Adrenal gland (tissue), 19 donors: Measurements from ENCODE around the gene DCAF12L1. TPM values are rescaled to one million over a fixed set of nuclear protein-coding genes. Genes with fewer than 3 reads are reported as not detected.

Experiments used
- DNase-seq, 7 donors: peaks; one replicate each; pipeline ENCODE4 v3.0.0-alpha.2; 2019 to 2020
- H3K27ac ChIP-seq, 5 donors: fragments of 200-600 bp; sonication (generic) in 4 of 5; 1 replicate in 3 of 5; 2 replicates in 2 of 5; pipeline versions ENCODE4 v1.5.1 to v1.8.0; 2016 to 2020; ENCODE audit warnings: mild to moderate bottlenecking in 1 of 5
- H3K27me3 ChIP-seq: fragments of 200-600 bp; 2 replicates; pipeline ENCODE4 v1.8.0; 2021
- H3K36me3 ChIP-seq, 2 donors: fragments of 200-600 bp; replicated peaks in 1 of 2; 1 replicate in 1 of 2; 2 replicates in 1 of 2; pipeline versions ENCODE4 v1.5.1 to v1.8.0; 2018 to 2022
- H3K4me1 ChIP-seq, 2 donors: fragments of 200-600 bp; replicated peaks in 1 of 2; 1 replicate in 1 of 2; 2 replicates in 1 of 2; pipeline versions ENCODE4 v1.5.1 to v1.8.0; 2018 to 2021
- H3K4me3 ChIP-seq, 4 donors: fragments of 200-600 bp; sonication (generic) in 3 of 4; one replicate each; pipeline ENCODE4 v1.5.1; 2016 to 2018
- H3K9me3 ChIP-seq, 3 donors: fragments of 200-600 bp; sonication (generic) in 1 of 3; replicated peaks in 1 of 3; 1 replicate in 2 of 3; 2 replicates in 1 of 3; pipeline versions ENCODE4 v1.5.1 to v1.8.0; 2016 to 2021
- POLR2A ChIP-seq, 2 donors: fragments of 450-650 bp; IDR thresholded peaks; one replicate each; pipeline ENCODE4 v1.6.1; 2017; ENCODE audit warnings: antibody characterized with exemption in 2 of 2, mild to moderate bottlenecking in 2 of 2, moderate library complexity in 1 of 2
- WGBS, 4 donors: extraction: QIAGEN DNeasy Blood & Tissue Kit in 2 of 4; methylation state at CpG; one replicate each; pipeline versions ENCODE4 v1.1.5 to v1.1.7; 2013 to 2017; 5-methylcytosine and 5-hydroxymethylcytosine counted together
- intact Hi-C, 2 donors: fragments of 100-400 bp; cut with DNase I; formaldehyde crosslinking; loops; one replicate each; pipeline versions ENCODE4 v1.14.1 to v1.15.0; 2022 to 2023
- long read RNA-seq, 10 donors: library from polyadenylated mRNA in 3 of 10; unstranded in 2 of 10; stranded (forward) in 1 of 10; transcript quantifications; one replicate each; pipeline ENCODE4 v2.0.0 and lab custom pipeline, GENCODE V29; 2021 to 2026
- polyA plus RNA-seq, 3 donors: library from polyadenylated mRNA; stranded (reverse); fragments of 200-250 nt in 2 of 3; fragments of 350-450 nt in 1 of 3; fragmentation: Illumina TruSeq in 1 of 3; extraction: RNeasy Lipid Tissue Mini Kit (QIAGEN cat#74804) in 1 of 3; gene quantifications; one replicate each; pipeline ENCODE4 v1.2.3, GENCODE V29; 2013 to 2014
- total RNA-seq, 9 donors: library from RNA; depleted of rRNA in 4 of 9; stranded (reverse); fragments of >200 nt in 4 of 9; fragments of 120-200 nt in 1 of 9; fragmentation: NEBNext Ultra II Directional in 1 of 9; extraction: Animal tissue kit (Norgen Biotek cat#: 25700) in 1 of 9; gene quantifications; one replicate each; pipeline versions ENCODE4 v1.1.0 to v1.2.4, GENCODE V29; 2013 to 2023
- TF ChIP-seq, protein P1 (sequence below), 6 experiments: fragments of 450-650 bp in 4 of 6; fragments of 200-600 bp in 2 of 6; sonication (generic) in 1 of 6; IDR thresholded peaks; 1 replicate in 5 of 6; 2 replicates in 1 of 6; pipeline versions ENCODE4 v1.5.1 to v1.8.0; 2016 to 2021; ENCODE audit warnings: antibody characterized with exemption in 6 of 6, mild to moderate bottlenecking in 2 of 6, moderate library complexity in 1 of 6
- donor health status: healthy with polysubstance abuse.
- donor health status: Bipolar disorder and iron deficiency.
- donor health status: DM: yes; HTN: yes; CAD: no.
- donor health status: DM: no; HTN: no; CAD: no.
- donor health status: DM: no; HTN: no; CAD: no.
- donor health status: DM: yes; HTN: yes; CAD: no.

Gene DCAF12L1
- under 1 TPM in 1 of 9 donors, not detected in 8; 0.06 TPM for total RNA-seq
- polyA plus RNA-seq, result under 1 TPM in 1 of 3 donors, not detected in 2; 0.08 TPM
- long read RNA-seq, donor 1, result 0 reads
- long read RNA-seq, donor 2, result 0 reads
- long read RNA-seq, donor 3, result 0 reads
- long read RNA-seq, donor 4, result 0 reads
- long read RNA-seq, donor 5, result 0 reads
- long read RNA-seq, donor 6, result 0 reads
- long read RNA-seq, donor 7, result 0 reads
- long read RNA-seq, donor 8, result 0 reads
- long read RNA-seq, donor 9, result 0 reads
- long read RNA-seq, donor 10, result 0 reads

DNA sequence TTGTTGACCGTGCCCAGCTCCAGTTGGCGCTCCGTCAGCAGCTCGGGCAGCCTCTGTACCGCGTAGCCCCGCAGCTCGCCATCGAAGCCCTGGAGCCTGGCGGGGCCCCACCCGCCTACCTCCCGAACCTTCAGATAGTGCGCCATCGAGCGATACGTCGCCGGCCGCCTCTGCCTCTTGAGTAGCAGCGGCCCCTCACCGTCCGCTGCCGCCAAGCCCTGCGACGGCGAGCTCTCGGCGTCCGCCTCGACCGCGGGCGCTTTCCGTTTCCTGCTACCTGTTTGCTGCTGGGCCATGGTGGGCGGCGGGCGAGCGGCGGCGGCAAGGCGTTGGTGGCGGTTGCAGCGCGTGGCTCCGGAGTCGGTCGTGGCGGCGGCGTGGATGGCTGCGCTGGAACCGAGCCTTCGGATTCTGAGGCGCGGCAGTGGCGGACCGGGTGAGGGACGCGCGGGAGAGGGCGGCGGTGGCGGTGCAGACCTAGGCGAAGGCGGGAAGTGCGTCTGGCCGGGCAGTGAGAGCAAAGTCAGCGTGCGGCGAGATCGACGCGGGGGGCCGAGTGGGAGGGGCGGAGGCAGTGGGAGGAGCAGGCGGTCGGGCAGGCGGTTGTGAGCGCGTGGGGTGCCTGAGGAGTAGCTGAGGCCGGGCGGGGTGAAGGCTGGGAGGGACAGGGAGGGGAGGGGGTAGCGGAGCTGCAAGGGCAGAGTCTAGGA is at the start of gene DCAF12L1:
TSS of gene DCAF12L1 (minus strand) at position 502 of the 710 bp plus-strand sequence. CDS start at position 296, 206 bp downstream.
- TF ChIP-seq, protein P1, sequence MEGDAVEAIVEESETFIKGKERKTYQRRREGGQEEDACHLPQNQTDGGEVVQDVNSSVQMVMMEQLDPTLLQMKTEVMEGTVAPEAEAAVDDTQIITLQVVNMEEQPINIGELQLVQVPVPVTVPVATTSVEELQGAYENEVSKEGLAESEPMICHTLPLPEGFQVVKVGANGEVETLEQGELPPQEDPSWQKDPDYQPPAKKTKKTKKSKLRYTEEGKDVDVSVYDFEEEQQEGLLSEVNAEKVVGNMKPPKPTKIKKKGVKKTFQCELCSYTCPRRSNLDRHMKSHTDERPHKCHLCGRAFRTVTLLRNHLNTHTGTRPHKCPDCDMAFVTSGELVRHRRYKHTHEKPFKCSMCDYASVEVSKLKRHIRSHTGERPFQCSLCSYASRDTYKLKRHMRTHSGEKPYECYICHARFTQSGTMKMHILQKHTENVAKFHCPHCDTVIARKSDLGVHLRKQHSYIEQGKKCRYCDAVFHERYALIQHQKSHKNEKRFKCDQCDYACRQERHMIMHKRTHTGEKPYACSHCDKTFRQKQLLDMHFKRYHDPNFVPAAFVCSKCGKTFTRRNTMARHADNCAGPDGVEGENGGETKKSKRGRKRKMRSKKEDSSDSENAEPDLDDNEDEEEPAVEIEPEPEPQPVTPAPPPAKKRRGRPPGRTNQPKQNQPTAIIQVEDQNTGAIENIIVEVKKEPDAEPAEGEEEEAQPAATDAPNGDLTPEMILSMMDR (IDR thresholded peaks at IDR 0.05), result no peak
- no peaks in the 10 kb centered on the region for H3K36me3 ChIP-seq
- WGBS, 4 donors, result 1 to 51% (median 17%) methylated on average over 22 to 83 of the region's 83 CpGs
- H3K9me3 ChIP-seq, result no peaks in the 10 kb centered on the region
- no peak within 1 kb of the TSS for H3K4me3 ChIP-seq
- no peak within 1 kb of the TSS for H3K27ac ChIP-seq
- H3K4me1 ChIP-seq, result no peaks in the 10 kb centered on the region
- DNase-seq, result no peak
- intact Hi-C loops, result no loop called here
- no peaks in the 10 kb centered on the region for H3K27me3 ChIP-seq

DNA sequence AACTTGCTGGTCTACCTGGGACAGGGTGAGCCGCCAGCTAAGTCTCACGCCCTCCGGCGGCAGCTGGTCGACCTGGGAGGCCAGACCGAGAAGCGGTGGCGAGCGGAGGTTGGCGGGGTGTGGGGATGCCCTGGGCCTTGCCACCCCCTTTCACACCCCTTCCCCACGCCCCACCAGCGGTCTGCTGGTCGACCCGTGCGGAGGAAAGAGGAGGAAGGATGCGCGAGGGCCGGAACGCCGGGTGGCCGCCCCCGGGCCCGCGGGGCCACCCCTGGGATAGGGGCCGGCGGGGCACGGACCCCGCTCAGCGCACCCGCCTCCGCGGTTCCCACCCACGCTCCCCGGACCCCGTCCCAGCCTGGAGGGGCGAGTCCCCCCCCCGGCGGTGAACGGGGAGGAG is 28.3 kb upstream of the DCAF12L1 start:
- Histone ChIP-seq H3K36me3 (no peaks in the 10 kb centered on the region), H3K9me3 (no peaks in the 10 kb centered on the region), H3K4me1 (no peaks in the 10 kb centered on the region), H3K27ac (no peak overlapping the region), H3K4me3 (no peak overlapping the region), H3K27me3 (peaks cover 11% of the 10 kb centered on the region)
- no peak for DNase-seq
- intact Hi-C loops, result no loop called here
- TF ChIP-seq, protein P1 (IDR thresholded peaks at IDR 0.05), result no peak
- no peak for TF ChIP-seq POLR2A (IDR thresholded peaks at IDR 0.05)
- 23 to 69% (median 47%) methylated on average over 12 to 35 of the region's 39 CpGs for WGBS, 4 donors

- H3K36me3 ChIP-seq, result no peaks in the 10 kb centered on the region
- DNase-seq, result no peak
- WGBS, 4 donors, result 31 to 68% (median 39%) methylated on average over 1 of the region's 1 CpG
- H3K27me3 ChIP-seq, result peaks cover 2% of the 10 kb centered on the region
- TF ChIP-seq, protein P1 (IDR thresholded peaks at IDR 0.05), result no peak
- no peak for TF ChIP-seq POLR2A (IDR thresholded peaks at IDR 0.05)
- H3K9me3 ChIP-seq, result no peaks in the 10 kb centered on the region
- intact Hi-C loops, result no loop called here
- no peak overlapping the region for H3K27ac ChIP-seq
- H3K4me1 ChIP-seq, result no peaks in the 10 kb centered on the region
- H3K4me3 ChIP-seq, result no peak overlapping the region
These were observed 23.3 kb upstream of the DCAF12L1 start for GRCh38 chrX:126575911-126576310.

GRCh38 chrX:126557151-126557550 is 4.5 kb upstream of the DCAF12L1 start:
- Histone ChIP-seq H3K27me3 (no peaks in the 10 kb centered on the region), H3K9me3 (no peaks in the 10 kb centered on the region), H3K36me3 (no peaks in the 10 kb centered on the region), H3K4me1 (no peaks in the 10 kb centered on the region), H3K27ac (no peak overlapping the region), H3K4me3 (no peak overlapping the region)
- no peak for DNase-seq
- WGBS, 4 donors, result 4 to 29% (median 15%) methylated on average over 1 of the region's 1 CpG
- TF ChIP-seq, protein P1 (IDR thresholded peaks at IDR 0.05), result no peak
- intact Hi-C loops, result no loop called here
